ENCODE results near the gene CDH9.
A peak's percentile ranks its signal among the peaks of the same experiment; 100 is the strongest.

The CDH9 gene

GRCh38 chr5:27020973-27021372 is 17.4 kb downstream of the CDH9 start:
- no peaks in the 10 kb centered on the region for H3K27me3 ChIP-seq (replicated peaks)
- no peak for DNase-seq

GRCh38 chr5:27015758-27016157 is 22.6 kb downstream of the CDH9 start:
- Histone ChIP-seq H3K36me3 (replicated peaks) (no peaks in the 10 kb centered on the region), H3K4me3 (ENCODE audit: low read depth, low read length) (no peak overlapping the region), H3K27me3 (replicated peaks) (no peaks in the 10 kb centered on the region), H3K27ac (no peak overlapping the region)
- no peak for DNase-seq
- no peak for TF ChIP-seq CTCF (IDR thresholded peaks at IDR 0.05; ENCODE audit: low read depth, low read length, missing control alignments)
- in situ Hi-C loops (cut with HindIII; ENCODE audit: low pct_ligation_motif_present, low sequenced_read_pairs): no loop called here

More at GRCh38 chr5:27020973-27021372, 17.4 kb downstream of the CDH9 start:
- Histone ChIP-seq H3K4me3 (ENCODE audit: low read depth, low read length) (no peak overlapping the region), H3K27ac (no peak overlapping the region), H3K36me3 (replicated peaks) (no peaks in the 10 kb centered on the region)
- peak; percentile 27 for TF ChIP-seq CTCF (IDR thresholded peaks at IDR 0.05; ENCODE audit: low read depth, low read length, missing control alignments)
- in situ Hi-C loops (cut with HindIII; ENCODE audit: low pct_ligation_motif_present, low sequenced_read_pairs): no loop called here

- TF ChIP-seq CTCF (IDR thresholded peaks at IDR 0.05; ENCODE audit: low read depth, low read length, missing control alignments): no peak
Measured at GRCh38 chr5:27011274-27011673, 27.1 kb downstream of the CDH9 start.

GRCh38 chr5:27010646-27011045 is 27.7 kb downstream of the CDH9 start:
- no peaks in the 10 kb centered on the region for H3K27me3 ChIP-seq (replicated peaks)
- TF ChIP-seq CTCF (IDR thresholded peaks at IDR 0.05; ENCODE audit: low read depth, low read length, missing control alignments): no peak
- no peak for DNase-seq
- no peaks in the 10 kb centered on the region for H3K36me3 ChIP-seq (replicated peaks)
- no peak overlapping the region for H3K27ac ChIP-seq
- in situ Hi-C loops (cut with HindIII; ENCODE audit: low pct_ligation_motif_present, low sequenced_read_pairs): no loop called here
- no peak overlapping the region for H3K4me3 ChIP-seq (ENCODE audit: low read depth, low read length)

More at GRCh38 chr5:27011274-27011673, 27.1 kb downstream of the CDH9 start:
- in situ Hi-C loops (cut with HindIII; ENCODE audit: low pct_ligation_motif_present, low sequenced_read_pairs): no loop called here
- Histone ChIP-seq H3K4me3 (ENCODE audit: low read depth, low read length) (no peak overlapping the region), H3K27me3 (replicated peaks) (no peaks in the 10 kb centered on the region), H3K27ac (no peak overlapping the region), H3K36me3 (replicated peaks) (no peaks in the 10 kb centered on the region)
- DNase-seq: no peak

- in situ Hi-C loops (cut with HindIII; ENCODE audit: low pct_ligation_motif_present, low sequenced_read_pairs): no loop called here
- TF ChIP-seq CTCF (IDR thresholded peaks at IDR 0.05; ENCODE audit: low read depth, low read length, missing control alignments): no peak
- no peaks in the 10 kb centered on the region for H3K36me3 ChIP-seq (replicated peaks)
- H3K27ac ChIP-seq: no peak overlapping the region
- no peaks in the 10 kb centered on the region for H3K27me3 ChIP-seq (replicated peaks)
- no peak for DNase-seq
- no peak overlapping the region for H3K4me3 ChIP-seq (ENCODE audit: low read depth, low read length)
Measured at GRCh38 chr5:27009540-27009915, 28.9 kb downstream of the CDH9 start.
